Measurements from ENCODE around the gene SLC39A5. TPM values are rescaled to one million over a fixed set of nuclear protein-coding genes. Genes with fewer than 3 reads are reported as not detected.

Gene SLC39A5
- total and polyA plus RNA-seq, 2 of the 8 experiments (the other 6 are each of a cell fraction or from before 2014, with no cell fraction given) = 0.27 TPM; not detected in 1

DNA sequence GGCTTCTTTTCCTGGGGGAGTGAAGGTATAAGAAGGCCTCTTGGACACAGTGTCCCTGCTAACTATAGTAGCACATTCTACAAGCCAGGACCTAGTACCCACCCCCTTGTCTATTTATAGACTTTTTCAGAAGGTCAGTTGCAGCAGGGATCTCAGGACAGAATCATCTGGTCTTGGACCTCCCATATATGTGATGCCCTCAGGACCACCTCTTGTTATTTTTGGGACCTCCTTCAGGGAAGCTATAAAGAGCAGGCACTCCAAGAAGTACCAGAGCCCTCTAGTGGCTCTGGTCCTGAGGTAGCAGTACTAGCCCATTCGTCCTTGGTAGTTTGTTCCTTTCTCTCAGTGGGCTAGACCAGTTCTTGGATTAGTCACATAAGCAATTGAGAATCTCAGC lies 41.2 kb downstream of the SLC39A5 start:
- Histone ChIP-seq H3K36me3 (ENCODE audit: control insufficient read depth in 2 of 4, insufficient read depth in 4 of 4, low read length in 3 of 4) (peaks cover 12 to 57% (median 31%) of the 10 kb centered on the region in 4 experiments; a peak in 7 of 8 replicates), H3K23me2 (ENCODE audit: low read depth, low read length) (peaks cover 7% of the 10 kb centered on the region; the same call in 1 of the 2 replicates), H3K27me3 (replicated peaks in 1 of 4; ENCODE audit: control insufficient read depth in 3 of 4, extremely low read depth in 1 of 4, insufficient read depth in 3 of 4, low read length in 3 of 4) (no peaks in the 10 kb centered on the region), H2BK20ac (ENCODE audit: low read length) (no peak overlapping the region), H3K79me1 (ENCODE audit: low read depth, low read length) (no peaks in the 10 kb centered on the region), H4K8ac (ENCODE audit: extremely low read depth, insufficient read depth, low read length) (no peak overlapping the region), H2AK5ac (ENCODE audit: low read depth, low read length) (no peak overlapping the region), H3K9ac (replicated peaks in 1 of 4; ENCODE audit: extremely low read depth in 1 of 4, low read depth in 3 of 4, low read length in 3 of 4) (no peak overlapping the region), H2BK15ac (ENCODE audit: low read length) (no peak overlapping the region), H3K23ac (ENCODE audit: insufficient read length) (no peak overlapping the region), H2BK120ac (replicated peaks; ENCODE audit: low read depth, low read length) (no peak overlapping the region), H3K56ac (replicated peaks; ENCODE audit: insufficient read length, low read depth, low read length) (no peak overlapping the region), H3K14ac (ENCODE audit: insufficient read length) (no peak overlapping the region), H2AFZ (ENCODE audit: low read length) (no peak overlapping the region), H2BK12ac (ENCODE audit: low read depth, low read length) (no peak overlapping the region), H2BK5ac (ENCODE audit: low read depth, low read length) (no peak overlapping the region), H3K4me2 (ENCODE audit: insufficient read depth in 1 of 2, low read depth in 2 of 2, low read length in 2 of 2) (no peak overlapping the region), H4K5ac (ENCODE audit: insufficient read length, low read depth, low read length) (no peak overlapping the region), H3K18ac (ENCODE audit: extremely low read depth, low read length) (no peak overlapping the region), H3K9me3 (ENCODE audit: insufficient read depth in 2 of 2, low read depth in 1 of 2, low read length in 1 of 2) (no peaks in the 10 kb centered on the region), H3K4ac (replicated peaks; ENCODE audit: insufficient read length, low read depth, low read length) (no peak overlapping the region), H3K4me1 (replicated peaks in 1 of 4; ENCODE audit: control insufficient read depth in 3 of 4, insufficient read depth in 4 of 4, low read length in 3 of 4) (peaks cover 0 to 9% (median 3%) of the 10 kb centered on the region in 4 experiments; a peak in 4 of 7 replicates), H4K20me1 (replicated peaks in 1 of 2; ENCODE audit: control insufficient read depth in 1 of 2, insufficient read depth in 2 of 2, low read length in 2 of 2) (peaks cover 0 to 2% of the 10 kb centered on the region in 2 experiments), H4K91ac (replicated peaks; ENCODE audit: insufficient read length, low read length) (no peak overlapping the region), H3K4me3 (ENCODE audit: extremely low read depth in 1 of 4, insufficient read depth in 2 of 4, low read depth in 3 of 4, low read length in 4 of 4) (no peak overlapping the region), H3K79me2 (ENCODE audit: control insufficient read depth in 1 of 2, insufficient read depth in 2 of 2, low read length in 2 of 2) (no peaks in the 10 kb centered on the region), H3K27ac (ENCODE audit: low read depth, low read length) (no peak overlapping the region)
- TF ChIP-seq, protein P1, sequence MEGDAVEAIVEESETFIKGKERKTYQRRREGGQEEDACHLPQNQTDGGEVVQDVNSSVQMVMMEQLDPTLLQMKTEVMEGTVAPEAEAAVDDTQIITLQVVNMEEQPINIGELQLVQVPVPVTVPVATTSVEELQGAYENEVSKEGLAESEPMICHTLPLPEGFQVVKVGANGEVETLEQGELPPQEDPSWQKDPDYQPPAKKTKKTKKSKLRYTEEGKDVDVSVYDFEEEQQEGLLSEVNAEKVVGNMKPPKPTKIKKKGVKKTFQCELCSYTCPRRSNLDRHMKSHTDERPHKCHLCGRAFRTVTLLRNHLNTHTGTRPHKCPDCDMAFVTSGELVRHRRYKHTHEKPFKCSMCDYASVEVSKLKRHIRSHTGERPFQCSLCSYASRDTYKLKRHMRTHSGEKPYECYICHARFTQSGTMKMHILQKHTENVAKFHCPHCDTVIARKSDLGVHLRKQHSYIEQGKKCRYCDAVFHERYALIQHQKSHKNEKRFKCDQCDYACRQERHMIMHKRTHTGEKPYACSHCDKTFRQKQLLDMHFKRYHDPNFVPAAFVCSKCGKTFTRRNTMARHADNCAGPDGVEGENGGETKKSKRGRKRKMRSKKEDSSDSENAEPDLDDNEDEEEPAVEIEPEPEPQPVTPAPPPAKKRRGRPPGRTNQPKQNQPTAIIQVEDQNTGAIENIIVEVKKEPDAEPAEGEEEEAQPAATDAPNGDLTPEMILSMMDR (IDR thresholded peaks at IDR 0.05; ENCODE audit: control extremely low read depth in 1 of 3, insufficient read depth in 1 of 3, low read depth in 1 of 3, low read length in 3 of 3) = peak in 2 of 3 experiments; percentile 64 to 72; a peak in 3 of 4 replicates
- TF ChIP-seq RAD21 (IDR thresholded peaks at IDR 0.05 in 1 of 2, conservative IDR thresholded peaks at IDR 0.05 in 1 of 2; ENCODE audit: low read depth in 2 of 2, low read length in 2 of 2) = peak; percentile 44 to 58
- no peak for TF ChIP-seq SP1 (IDR thresholded peaks at IDR 0.05; ENCODE audit: low read depth, low read length)
- WGBS, 2 experiments (ENCODE audit: extremely low coverage in 1 of 2, insufficient coverage in 1 of 2, insufficient read length in 1 of 2, insufficient replicate concordance in 2 of 2, low coverage in 1 of 2, low lambda C conversion rate in 2 of 2, missing lambda C conversion rate in 1 of 2) = 62% methylated on average over 1 of the region's 1 CpG; no CpG with 5 or more reads in 1 of the 2 experiments
- POLR2A ChIA-PET (ENCODE audit: partially characterized antibody) = interaction anchor here (1.0 to 2.8 kb wide), 9 partner anchors 8 to 178 kb away, joined by 3 to 10 read pairs (median 4); partner anchors contain the start of genes SMARCC2, TIMELESS and ZC3H10
- no peak for DNase-seq (ENCODE audit: low read depth in 1 of 2, low spot score in 2 of 2)
- CTCF ChIA-PET (ENCODE audit: partially characterized antibody) = interaction anchor here (0.5 to 4.5 kb wide), 8 partner anchors 11 to 237 kb away, joined by 3 to 26 read pairs (median 4); partner anchors contain the start of genes ANKRD52 and SMARCC2
- no peak for FAIRE-seq
